ENCODE data around the gene ZNF687. TPM values are rescaled to one million over a fixed set of nuclear protein-coding genes. Genes with fewer than 3 reads are reported as not detected.

ZNF687 gene
- polyA plus RNA-seq, 2 of the 4 experiments (the other 2 are of a cell fraction): 14.0 to 17.5 TPM

DNA sequence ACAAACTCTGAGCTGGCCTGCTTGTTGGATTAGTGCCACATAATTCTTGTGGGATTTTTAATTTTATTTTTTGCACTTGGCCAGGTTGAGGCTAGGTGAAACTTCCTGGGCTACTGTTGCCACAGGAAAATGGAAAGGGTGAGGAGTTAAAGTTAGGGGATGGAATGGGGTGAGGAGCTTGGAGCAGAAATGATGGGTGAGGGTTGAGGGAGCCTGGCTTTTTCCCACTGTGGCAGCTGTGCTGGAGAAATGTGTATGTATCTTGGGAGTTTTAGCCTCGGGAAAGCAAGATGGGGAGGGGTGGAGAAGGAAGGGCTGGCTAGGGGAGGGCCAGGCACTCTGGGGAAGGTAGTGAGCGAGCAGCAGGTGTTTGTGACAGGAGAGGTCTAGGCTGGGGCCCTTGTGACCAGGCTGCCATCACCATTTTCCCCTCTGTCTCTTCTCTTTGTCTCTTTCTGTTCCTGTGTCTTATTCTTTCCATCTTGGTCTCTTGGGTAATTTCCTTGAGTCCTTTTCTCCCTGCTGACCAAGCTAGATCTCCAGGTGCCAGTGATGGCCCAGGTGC lies 2.0 kb downstream of the ZNF687 start (continued):
- TF ChIP-seq HMGXB4 (CRISPR knock-in tag; IDR thresholded peaks at IDR 0.05; ENCODE audit: borderline replicate concordance) (no peak), KDM5A (IDR thresholded peaks at IDR 0.05) (no peak), KDM1A (IDR thresholded peaks at IDR 0.05; ENCODE audit: low read depth) (no peak)

GRCh38 chr1:151286619-151287340 lies 4.7 kb downstream of the ZNF687 start:
- FAIRE-seq: no peak
- no peak overlapping the region for H3K4me2 ChIP-seq
- TF ChIP-seq FOSB (CRISPR knock-in tag; IDR thresholded peaks at IDR 0.05) (no peak), CTCF (IDR thresholded peaks at IDR 0.05) (no peak), REST (IDR thresholded peaks at IDR 0.05) (no peak), KDM1A (IDR thresholded peaks at IDR 0.05; ENCODE audit: low read depth) (no peak)
- TF ChIP-seq, protein P1, sequence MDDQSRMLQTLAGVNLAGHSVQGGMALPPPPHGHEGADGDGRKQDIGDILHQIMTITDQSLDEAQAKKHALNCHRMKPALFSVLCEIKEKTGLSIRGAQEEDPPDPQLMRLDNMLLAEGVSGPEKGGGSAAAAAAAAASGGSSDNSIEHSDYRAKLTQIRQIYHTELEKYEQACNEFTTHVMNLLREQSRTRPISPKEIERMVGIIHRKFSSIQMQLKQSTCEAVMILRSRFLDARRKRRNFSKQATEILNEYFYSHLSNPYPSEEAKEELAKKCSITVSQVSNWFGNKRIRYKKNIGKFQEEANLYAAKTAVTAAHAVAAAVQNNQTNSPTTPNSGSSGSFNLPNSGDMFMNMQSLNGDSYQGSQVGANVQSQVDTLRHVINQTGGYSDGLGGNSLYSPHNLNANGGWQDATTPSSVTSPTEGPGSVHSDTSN (IDR thresholded peaks at IDR 0.05): no peak
- TF ChIP-seq, protein P2, sequence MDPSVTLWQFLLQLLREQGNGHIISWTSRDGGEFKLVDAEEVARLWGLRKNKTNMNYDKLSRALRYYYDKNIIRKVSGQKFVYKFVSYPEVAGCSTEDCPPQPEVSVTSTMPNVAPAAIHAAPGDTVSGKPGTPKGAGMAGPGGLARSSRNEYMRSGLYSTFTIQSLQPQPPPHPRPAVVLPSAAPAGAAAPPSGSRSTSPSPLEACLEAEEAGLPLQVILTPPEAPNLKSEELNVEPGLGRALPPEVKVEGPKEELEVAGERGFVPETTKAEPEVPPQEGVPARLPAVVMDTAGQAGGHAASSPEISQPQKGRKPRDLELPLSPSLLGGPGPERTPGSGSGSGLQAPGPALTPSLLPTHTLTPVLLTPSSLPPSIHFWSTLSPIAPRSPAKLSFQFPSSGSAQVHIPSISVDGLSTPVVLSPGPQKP (IDR thresholded peaks at IDR 0.05; ENCODE audit: low read depth, low read length): no peak
- ATAC-seq: no peak
- DNase-seq (ENCODE audit: low read depth in 1 of 2, low spot score in 1 of 2): no peak
- H3K27ac ChIP-seq: no peak overlapping the region
- H3K4me3 ChIP-seq: no peak overlapping the region
- ChIA-PET CTCF (interaction anchor here (0.6 to 4.2 kb wide), 3 partner anchors 14 to 54 kb away, joined by 3 to 22 read pairs (median 12); no protein-coding TSS in a partner anchor), POLR2A (no interaction called here)
- WGBS (ENCODE audit: missing lambda C conversion rate): 92% methylated on average over 9 of the region's 10 CpGs
- peaks cover 13% of the 10 kb centered on the region for H3K4me1 ChIP-seq
- H3K9me3 ChIP-seq: no peaks in the 10 kb centered on the region

GRCh38 chr1:151287341-151287699 lies 5.2 kb downstream of the ZNF687 start:
- no peak for TF ChIP-seq ZC3H11A (IDR thresholded peaks at IDR 0.05)
- no peak for TF ChIP-seq NFE2L2 (conservative IDR thresholded peaks at IDR 0.05; ENCODE audit: low read length)
- TF ChIP-seq EHF (CRISPR knock-in tag; IDR thresholded peaks at IDR 0.05): no peak
- no peak for TF ChIP-seq POLR2AphosphoS2 (conservative IDR thresholded peaks at IDR 0.05; ENCODE audit: low read length)
- TF ChIP-seq SREBF2 (IDR thresholded peaks at IDR 0.05): no peak
- TF ChIP-seq POLR2A (IDR thresholded peaks at IDR 0.05; ENCODE audit: low read length): no peak
- no peak for TF ChIP-seq BHLHE40 (IDR thresholded peaks at IDR 0.05; ENCODE audit: low read depth, low read length)
- TF ChIP-seq HOXB13 (CRISPR knock-in tag; IDR thresholded peaks at IDR 0.05; ENCODE audit: low read depth): no peak
- TF ChIP-seq USF2 (IDR thresholded peaks at IDR 0.05): no peak
- TF ChIP-seq ESRRA (IDR thresholded peaks at IDR 0.05; ENCODE audit: borderline replicate concordance, low read length): no peak
- TF ChIP-seq CBX8 (IDR thresholded peaks at IDR 0.05): no peak
- WGBS (ENCODE audit: missing lambda C conversion rate): 85% methylated on average over 4 of the region's 7 CpGs
- no peak for DNase-seq (ENCODE audit: low read depth in 1 of 2, low spot score in 1 of 2)
- H3K4me2 ChIP-seq: no peak overlapping the region
- no peaks in the 10 kb centered on the region for H3K9me3 ChIP-seq
- no peak overlapping the region for H3K27ac ChIP-seq
- no peak for FAIRE-seq
- ChIA-PET POLR2A (no interaction called here), CTCF (interaction anchor here (1.5 to 2.8 kb wide), 2 partner anchors 13 to 54 kb away, joined by 7 to 12 read pairs; no protein-coding TSS in a partner anchor)
- no peak for ATAC-seq
- H3K4me3 ChIP-seq: no peak overlapping the region
- peaks cover 13% of the 10 kb centered on the region for H3K4me1 ChIP-seq
